Right kidney (tissue), 1 donor: ENCODE data around the gene GLRX.

Source experiments
- DNase-seq: peaks from one replicate; pipeline ENCODE4 v3.0.0-alpha.2; 2016

The GLRX gene

DNA sequence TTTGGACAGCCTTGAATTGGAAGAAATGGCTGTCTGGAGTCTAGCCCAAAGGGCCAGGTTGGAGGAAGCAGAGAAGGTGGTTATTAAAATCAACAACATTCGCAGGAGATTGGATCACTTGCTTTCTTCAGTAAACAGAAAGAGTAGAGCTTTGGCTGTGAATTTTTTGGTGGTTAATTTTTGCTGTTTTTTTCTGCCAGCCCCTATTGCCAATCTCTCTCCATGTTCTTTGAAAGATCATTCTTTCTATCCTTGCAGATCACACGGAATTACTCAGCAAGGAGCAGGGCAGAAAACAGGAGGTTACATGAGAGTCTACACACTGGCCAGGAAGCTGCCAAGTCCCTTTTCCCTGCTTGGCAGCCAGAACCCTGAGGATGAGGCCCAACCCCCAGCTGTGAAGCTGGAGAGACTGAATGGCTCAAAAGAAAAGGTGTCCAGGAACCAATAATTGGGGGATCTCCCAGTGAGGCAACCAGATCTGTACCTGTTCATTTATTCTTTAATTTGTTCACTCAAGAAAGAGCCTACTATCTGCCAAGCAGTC, 13.0 kb downstream of the GLRX start:
- DNase-seq, result no peak

DNA sequence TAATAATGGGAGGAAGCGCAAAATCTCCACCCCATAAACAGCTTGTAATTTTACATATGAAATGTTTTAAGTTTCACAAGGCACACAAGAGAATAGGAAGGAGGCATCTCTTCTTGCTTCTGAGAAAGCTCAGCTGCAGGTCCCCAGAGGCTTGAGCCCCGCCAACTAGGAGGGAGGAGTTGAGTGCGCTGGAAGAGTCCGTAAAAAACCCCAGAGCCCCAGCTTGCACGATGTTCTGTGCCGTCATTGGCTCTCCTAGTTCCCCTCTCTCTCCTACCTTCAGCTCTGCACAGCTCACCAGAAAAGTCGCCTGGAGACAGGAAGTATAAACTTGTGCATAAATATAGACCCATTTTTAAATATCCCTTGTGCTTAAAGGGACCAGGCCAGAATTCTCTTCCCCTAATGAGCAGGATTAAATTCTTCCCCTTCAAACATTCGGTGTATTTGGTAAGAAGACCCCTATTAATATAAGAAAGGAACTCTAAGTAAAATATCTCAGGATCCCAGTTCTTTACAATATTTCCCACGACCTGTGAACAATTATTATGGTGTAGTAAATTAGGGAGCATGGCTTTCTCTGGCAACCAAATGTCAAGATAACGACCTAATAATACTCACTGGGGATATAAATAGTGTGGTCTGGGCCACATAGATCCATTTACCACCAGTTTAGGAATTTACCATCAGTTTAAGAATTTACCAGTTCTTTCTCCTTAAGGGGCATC, 13.7 kb downstream of the GLRX start:
- no peak for DNase-seq

- no peak for DNase-seq
Measured at GRCh38 chr5:95808013-95808685, 14.4 kb downstream of the GLRX start.

- DNase-seq, result no peak
Measured at GRCh38 chr5:95806687-95807086, 15.8 kb downstream of the GLRX start.

- DNase-seq, result no peak
Measured at GRCh38 chr5:95804736-95805539, 17.6 kb downstream of the GLRX start.

- no peak for DNase-seq
Measured at GRCh38 chr5:95803271-95804148, 19.0 kb downstream of the GLRX start.

- DNase-seq, result no peak
Measured at GRCh38 chr5:95801961-95802360, 20.6 kb downstream of the GLRX start.

DNA sequence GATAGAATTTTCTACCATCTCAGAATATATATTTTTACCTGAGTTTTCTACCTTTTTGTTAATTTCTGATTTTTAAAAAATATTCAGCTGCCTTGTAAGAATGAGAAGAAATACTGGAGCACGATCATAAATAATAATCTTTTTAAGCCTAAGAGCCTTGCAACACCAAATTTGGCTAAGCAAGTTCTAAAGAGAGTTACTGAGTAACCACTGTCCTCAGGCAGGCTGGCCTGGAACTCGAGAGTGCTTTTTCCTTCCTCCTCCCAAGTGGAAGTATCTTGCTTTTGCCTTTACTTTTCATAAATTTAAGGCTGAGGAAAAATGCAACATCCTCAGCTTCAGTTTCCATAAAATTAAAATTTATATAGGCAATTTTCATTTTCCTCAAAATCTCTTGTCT, 21.0 kb downstream of the GLRX start:
- DNase-seq, result no peak

DNA sequence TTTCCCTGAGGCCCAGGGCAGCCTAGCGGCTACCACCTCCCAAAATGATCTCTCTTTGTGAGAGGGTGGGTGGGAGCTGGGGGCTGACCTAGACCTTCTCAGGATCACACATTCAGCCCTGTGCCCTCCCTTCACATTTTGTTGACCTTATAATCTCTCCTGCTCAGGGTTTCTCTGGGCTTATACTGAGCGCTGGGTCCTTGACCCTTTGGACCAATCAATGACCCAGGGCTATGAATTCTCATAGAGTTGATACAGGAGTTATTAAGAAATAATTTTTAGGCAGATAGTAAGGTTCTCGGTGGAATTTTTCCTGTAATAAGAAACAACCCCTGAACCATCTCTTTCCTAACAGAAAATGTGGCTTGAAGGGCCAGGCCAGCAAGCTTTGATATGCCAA, 22.0 kb downstream of the GLRX start:
- DNase-seq, result no peak

GRCh38 chr5:95799191-95799835, 23.2 kb downstream of the GLRX start:
- no peak for DNase-seq

- DNase-seq, result no peak
Measured at GRCh38 chr5:95798545-95798944, 24.0 kb downstream of the GLRX start.

DNA sequence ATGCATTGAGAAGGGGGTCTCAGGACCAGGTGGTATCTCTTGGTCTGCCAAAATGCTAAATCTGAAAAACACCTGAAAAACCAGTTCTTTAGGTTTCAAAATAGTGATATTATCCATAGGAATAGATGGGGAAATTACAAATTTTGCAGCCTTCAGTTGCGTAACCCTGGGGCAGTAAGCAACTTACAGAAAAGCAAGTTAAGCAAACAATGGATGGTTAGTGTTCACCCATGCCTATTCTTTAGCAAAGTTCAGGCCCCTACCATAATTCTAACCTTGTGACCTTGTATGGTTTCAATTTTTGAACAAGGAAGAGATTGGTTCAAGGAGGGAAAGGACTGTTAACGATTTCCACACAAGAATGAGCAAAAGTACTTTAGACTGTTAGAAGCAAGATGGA, 24.5 kb downstream of the GLRX start:
- no peak for DNase-seq

DNA sequence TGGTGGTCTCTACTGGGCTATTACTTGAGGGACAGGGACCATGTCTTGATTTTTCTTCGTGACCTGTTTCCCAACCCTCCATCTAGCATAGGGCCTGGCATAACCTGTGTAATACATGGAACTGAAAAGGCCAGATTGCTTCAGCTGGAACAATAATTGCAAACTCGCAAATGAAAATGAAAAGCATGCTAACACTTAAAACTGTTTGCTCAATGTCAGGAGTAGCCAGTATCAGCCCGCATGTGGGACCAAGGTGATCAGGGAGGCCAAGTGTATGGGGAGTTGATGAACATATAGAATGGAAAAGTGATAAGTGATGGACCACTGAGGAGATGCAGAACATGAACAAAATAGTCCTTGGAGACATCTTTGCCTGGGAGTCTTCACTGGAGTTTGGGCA, 25.2 kb downstream of the GLRX start:
- no peak for DNase-seq

- no peak for DNase-seq
Measured at GRCh38 chr5:95794070-95794516, 28.4 kb downstream of the GLRX start.

DNA sequence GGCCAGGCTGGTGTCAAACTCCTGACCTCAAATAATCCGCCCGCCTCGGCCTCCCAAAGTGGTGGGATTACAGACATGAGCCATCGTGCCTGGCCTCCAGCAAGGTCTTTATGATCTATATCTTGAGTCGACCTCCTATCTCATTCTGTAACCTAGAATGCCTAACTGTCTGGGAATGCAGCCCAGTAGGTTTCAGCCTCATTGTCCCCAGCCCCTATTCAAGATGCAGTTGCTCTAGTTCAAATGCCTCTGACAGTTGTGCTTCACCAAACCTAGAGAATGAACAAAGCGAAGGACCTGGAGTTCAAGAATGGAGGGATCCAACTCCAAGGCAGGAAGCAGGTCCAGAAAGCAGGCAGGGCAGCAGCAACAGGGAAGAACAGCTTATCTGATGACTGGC, 30.8 kb downstream of the GLRX start:
- no peak for DNase-seq

- DNase-seq, result no peak
Measured at GRCh38 chr5:95788493-95788892, 34.0 kb downstream of the GLRX start.

GRCh38 chr5:95786821-95787418, 35.6 kb downstream of the GLRX start:
- no peak for DNase-seq

- DNase-seq, result no peak
Measured at GRCh38 chr5:95784514-95785302, 37.8 kb downstream of the GLRX start.

- DNase-seq, result no peak
Measured at GRCh38 chr5:95783661-95784060, 38.9 kb downstream of the GLRX start.

GRCh38 chr5:95782181-95782580, 40.3 kb downstream of the GLRX start:
- no peak for DNase-seq
